CD4-positive, alpha-beta T cell treated with Interleukin-6 at 100 ng/mL for 8 hours (primary cell): ENCODE data around the gene LRRC8A.
A peak's percentile ranks its signal among the peaks of the same experiment; 100 is the strongest.
"Not testable (repeated sequence)": the region's sequence is repeated elsewhere in the genome, so short reads cannot be mapped to it uniquely, and the experiment has no call there.

Experiments used
- DNase-seq: peaks from one replicate; pipeline ENCODE4 v3.0.0-alpha.2; 2020; ENCODE audit warnings: mixed read lengths, low spot score

Gene LRRC8A

GRCh38 chr9:128921881-128922763, 40.2 kb downstream of the LRRC8A start:
- no peak for DNase-seq

GRCh38 chr9:128923493-128923883, 41.6 kb downstream of the LRRC8A start:
- no peak for DNase-seq

DNA sequence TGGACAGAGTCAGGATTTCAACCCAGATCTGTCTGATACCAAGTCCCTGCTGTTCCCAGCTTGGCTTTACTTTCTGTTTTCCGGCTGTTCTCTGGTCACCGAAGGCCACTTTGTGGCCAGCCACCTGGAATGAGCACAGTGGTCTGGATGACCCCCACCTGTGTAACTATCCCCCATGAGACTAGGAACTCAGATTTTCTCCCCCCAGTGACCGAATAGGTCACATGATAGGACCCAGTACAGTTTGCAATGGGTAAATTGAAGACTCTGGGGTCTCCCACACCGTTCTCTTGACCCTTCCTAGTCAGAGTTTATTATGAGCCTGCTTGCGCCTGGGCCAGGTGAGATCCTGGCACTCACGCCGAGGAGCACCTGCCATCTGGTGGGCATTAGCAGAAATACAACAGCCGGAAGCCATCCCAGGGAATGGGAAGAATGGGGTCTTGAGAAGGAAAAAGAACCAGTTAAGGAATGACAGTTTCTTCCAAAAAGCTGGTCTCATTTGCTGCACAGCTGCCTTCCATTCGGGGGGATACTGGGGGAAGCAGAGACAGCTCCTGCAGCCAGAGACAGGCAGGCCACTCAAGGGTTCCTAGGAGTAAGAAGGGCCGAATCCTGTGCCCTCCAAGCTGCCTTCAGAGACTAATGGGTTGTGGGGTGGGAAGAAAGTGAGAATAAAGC, 45.9 kb downstream of the LRRC8A start:
- peak; percentile 52 for DNase-seq

- no peak for DNase-seq
Measured at GRCh38 chr9:128928624-128929023, 46.7 kb downstream of the LRRC8A start.

GRCh38 chr9:128929560-128929959, 47.6 kb downstream of the LRRC8A start:
- no peak for DNase-seq

DNA sequence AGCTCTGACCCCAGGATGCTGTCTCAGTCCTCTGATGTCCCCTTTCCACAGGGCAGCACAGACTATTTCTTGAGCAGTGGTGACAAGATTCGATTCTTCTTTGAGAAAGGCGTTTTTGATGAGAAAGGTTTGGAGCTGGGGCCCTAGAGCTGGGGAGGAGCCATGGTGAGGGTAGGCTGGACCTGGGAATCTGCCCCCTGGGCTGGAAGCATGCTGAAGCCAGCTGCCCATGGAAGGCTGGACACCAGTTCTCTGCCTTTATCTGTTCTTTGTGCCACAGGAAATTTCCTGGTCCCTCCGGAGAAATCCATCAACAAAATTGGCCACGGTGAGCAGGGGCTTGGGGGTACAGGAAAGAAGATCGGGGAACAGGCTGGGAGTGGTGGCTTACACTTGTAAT, 51.8 kb downstream of the LRRC8A start:
- DNase-seq: no peak

DNA sequence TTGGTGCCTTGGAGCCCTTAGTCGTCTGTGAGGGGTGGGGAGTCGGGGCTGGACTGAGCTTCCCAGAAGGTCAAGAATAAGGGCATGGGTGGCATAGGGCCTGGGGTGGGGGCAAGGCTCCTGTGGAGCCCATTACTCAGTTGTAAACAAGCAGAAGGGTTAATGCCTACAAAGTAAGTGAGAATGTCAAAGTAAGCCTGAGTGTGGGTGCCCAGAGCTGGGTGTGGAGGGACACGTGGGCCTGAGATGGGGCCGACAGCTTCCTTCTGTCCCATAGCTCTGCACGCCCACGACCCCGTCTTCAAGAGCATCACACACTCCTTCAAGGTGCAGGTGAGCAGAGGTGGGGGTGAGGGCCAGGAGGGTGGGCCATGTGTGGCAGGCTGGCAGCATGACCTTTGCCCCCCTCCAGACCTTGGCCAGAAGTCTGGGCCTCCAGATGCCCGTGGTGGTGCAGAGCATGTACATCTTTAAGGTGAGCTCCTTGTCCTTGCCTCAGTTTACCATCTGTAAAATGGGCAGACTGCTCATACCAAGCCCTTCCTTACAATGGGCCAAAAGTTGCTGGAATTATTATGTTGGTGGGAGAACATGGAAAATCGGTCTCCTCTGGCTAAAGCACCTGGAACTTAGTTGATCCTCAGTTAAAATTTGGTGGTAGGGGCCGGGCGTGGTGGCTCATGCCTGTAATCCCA, 54.4 kb downstream of the LRRC8A start:
- DNase-seq: no peak

DNA sequence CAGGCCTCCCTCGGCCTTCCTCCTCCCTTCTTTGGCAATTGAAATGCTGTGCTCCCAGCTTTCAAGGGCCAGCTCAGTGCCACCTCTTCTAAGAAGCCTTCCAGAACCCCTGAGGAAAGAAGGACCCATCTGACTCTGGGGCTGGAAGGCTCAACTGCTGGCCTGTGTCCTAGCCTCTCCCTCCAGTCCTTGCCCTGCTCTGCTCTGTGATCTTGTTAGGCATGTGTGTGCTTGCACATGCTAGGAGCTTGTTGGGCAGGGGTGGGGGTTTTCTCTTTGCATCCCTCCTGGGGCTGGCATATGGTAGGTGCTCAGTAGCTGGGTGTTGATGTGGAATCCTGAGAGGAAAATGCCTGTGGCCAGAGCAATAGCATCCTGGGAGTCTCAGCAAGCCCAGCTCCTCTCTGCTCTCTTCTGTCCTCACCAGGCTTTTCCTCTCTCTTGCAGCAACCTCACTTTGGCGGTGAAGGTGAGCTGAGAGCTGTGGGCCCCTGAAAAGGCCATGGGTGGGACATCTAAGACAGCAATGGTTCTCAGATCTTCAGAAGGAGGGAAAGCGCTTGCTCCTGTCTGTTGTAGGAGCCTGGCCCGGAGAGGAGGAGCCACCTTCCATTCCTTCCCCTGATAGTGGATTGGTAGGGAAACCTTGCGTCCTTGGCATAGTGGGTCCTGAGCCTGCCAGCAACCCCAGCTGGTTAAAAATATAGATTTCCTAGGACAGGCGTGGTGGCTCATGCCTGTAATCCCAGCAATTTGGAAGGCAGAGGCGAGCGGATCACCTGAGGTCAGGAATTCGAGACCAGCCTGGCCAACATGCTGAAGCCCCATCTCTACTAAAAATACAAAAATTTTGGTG, 55.6 kb downstream of the LRRC8A start:
- DNase-seq: no peak

- DNase-seq: no peak
Measured at GRCh38 chr9:128940271-128940921, 58.5 kb downstream of the LRRC8A start.

DNA sequence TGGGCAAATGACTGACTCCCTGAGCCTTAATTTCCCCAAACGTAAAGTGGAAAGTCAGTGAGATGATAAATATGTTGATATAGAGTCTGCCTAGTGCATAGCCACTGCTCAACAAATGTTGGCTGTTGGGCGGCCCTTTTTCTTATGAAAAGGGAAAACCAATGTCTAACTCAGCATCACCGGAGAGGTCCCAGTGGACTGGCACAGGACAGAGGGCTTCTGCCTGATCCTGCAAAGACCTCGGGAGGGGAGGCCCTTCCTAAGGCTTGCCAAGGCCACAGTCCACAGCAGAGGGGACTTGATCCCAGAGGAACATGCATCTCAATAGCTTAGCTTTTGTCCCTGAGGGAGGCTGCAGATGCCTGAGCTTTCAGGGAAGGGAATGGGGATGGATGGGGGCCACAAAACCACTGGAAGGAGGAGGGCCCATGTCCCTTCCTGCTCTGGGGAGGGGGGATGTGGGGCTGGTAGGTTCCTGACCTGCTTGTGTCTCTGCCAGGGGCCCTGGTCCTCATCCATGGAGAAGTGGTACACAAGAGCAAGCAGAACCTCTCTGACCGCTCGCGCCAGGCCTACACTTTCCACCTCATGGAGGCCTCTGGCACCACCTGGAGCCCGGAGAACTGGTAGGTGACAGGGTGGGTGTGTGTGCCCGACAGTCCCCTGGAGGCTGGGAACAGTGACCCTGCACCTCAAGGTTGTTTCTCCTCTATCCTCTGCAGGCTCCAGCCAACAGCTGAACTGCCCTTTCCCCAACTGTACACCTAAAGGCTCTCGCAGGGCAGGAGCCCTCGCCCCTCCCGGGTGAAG, 59.2 kb downstream of the LRRC8A start:
- DNase-seq: no peak

DNA sequence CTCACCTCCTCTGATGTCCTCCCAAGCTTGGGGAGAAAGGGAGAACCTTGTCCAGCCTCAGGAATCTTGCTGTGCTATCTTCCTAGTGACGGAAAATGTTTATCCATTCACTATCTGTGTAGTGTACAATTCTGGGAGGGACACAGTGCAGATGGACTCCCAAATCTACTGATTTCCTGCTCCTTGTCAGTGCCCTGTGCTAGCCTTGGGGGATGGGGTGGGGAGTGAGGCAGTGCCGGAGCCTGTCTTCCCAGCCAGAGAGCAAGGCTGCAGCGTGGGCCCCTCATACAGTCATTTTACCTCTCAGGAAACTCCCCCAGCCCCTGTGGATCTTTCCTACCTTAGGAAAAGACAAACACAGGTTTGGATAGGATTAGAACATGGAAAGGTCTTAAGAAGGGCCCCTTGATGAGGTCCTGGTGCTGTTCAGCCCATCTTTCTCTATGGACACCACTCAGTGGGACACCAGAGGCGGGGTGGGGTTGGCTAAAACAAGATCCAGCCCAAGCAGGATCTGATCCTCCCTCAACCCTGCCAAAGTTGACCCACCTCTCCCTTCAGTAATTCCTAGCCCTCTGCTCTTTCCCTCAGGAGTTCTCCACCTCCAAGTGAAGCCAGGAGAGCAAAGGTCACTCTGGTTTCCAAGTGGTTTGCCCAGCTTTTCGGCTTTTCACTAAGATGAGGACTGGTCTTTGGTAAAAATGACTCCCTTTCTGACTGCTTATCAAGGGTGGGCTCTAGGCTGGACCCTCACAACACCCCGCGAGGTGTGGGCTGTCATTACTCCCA, 62.1 kb downstream of the LRRC8A start:
- DNase-seq: no peak

DNA sequence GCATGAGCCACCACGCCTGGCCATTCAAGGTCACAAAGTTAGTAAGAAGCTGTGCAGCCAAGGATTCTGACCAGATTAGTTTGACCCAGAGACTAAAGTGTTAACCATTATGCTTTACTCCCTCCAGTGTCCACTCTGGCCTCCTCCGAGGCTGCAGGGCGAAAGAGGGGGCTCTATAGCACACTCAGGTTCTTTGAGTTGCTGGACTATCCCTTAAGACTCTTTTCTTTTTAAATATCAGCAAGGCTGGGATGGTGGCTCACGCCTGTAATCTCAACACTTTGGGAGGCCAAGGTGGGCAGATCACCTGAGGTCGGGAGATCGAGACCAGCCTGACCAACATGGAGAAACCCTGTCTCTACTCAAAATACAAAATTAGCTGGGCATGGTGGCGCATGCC, 63.0 kb downstream of the LRRC8A start:
- not testable (repeated sequence) for DNase-seq

DNA sequence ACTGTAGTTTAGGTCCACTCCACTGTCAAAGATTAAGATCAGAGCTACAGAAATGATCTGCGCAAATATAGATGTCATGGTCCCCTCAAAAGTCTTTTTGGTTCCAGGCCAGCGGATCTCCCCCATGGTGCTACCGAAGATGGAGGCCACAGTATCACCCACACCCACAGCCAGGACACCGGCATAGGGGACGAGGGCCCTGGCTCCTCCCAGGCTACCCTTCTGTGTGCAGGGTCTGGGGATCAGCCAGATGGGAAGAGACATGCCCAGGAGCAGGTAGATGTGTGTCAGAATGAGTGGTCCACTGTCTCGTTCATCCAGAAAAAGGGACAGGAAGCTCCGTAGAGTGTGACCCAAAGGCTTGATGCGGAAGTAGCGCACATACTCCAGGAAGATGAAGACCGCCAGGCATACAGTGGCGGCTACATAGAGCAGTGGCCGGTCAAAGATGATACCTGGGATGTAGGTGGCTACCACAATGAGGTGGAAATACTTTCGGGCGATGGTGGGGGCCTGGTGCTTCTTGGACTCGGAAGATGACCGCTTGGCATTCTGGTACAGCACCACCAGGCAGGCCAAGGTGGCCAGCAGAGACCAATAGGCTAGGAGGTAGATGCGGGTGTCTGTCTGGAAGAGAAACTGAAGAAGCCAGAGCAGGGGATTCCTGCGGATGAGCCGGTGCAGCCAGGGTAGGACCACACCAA, 64.0 kb downstream of the LRRC8A start:
- no peak for DNase-seq

DNA sequence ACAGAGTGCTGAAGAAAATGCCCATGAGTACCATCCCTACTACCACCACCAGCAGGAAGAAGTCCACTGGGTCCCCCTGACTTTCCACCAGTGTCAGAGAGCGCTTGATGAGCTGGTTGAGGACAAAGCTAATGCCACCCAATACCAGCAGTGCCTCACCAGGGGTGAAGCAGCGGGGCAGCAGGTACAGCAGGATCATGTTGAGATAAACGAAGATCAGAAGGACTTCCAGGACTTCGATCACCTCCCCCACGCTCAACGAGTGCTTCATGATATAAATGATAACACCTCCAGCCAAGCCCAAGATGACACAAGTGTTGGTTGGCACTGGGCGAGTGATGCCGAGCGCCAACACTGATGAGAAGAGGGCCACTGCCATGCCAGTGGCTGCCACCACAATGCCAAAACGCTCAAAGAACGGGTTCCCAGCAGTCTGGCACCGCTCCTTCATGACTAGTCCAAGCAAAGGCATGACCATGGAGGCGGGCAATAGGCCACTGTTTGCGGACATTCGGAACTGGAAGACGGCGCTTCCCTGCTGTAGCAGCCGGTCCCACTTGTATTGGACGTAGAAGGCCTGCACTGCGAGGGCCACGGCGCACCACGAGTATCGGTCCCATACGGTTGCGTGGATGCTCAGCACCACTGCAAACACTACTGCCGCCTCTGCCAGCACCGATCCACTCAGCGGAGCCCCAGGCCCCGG, 64.8 kb downstream of the LRRC8A start:
- no peak for DNase-seq

- no peak for DNase-seq
Measured at GRCh38 chr9:128947277-128947526, 65.3 kb downstream of the LRRC8A start.

DNA sequence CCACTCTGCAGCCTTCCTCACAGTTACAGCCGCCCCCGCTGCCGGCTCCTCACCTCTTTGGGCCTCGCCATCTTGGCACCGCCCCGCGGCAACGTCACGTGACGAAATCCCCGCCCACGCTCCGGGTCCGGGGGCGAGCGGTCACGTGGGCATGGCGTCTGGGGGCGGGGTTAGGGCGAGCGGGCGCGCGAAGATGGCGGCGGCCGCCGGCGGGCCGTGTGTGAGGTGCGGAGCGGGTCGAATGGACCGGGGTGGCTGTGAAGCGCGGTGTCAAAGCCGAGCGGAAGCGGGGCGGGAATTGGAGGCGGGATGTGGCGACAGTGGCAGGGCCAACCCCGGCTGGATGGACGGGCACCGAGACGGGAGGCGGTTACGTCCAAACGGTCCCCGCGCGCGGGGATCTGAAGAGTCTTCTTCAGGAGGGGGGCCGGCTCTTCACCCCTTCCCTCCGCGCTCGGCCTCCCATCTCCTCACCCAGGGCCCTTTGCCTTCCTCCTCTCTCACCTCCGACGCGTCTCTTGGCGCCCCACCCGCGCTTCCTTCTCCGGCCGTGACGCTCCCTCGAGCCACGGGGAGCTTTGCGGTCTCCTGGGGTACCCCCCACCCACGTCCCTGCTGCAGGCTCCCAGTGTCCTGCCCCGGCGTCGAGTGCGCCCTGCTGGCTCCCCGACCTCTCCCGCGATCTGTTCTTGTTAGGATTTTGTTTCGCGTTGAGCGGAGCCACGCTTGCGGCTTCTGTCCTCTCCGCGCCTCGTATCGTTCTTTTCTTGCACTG, 65.8 kb downstream of the LRRC8A start, which contains the start of the genes DOLK and NUP188:
Gene DOLK, minus strand, starts transcription at position 77 of the 775 bp plus-strand sequence. CDS start 300 bp downstream, outside the sequence.
Gene NUP188, plus strand, starts transcription at position 173 of the 775 bp plus-strand sequence. Its CDS starts 21 bp downstream, at position 194.
- DNase-seq: peak; percentile 96

- not testable (repeated sequence) for DNase-seq
Measured at GRCh38 chr9:128961403-128961802, 79.5 kb downstream of the LRRC8A start.
